DMS153 (cell line): Measurements from ENCODE around the gene DSEL.

Source experiments
- DNase-seq: peaks from one replicate; lab custom pipeline; 2025; lab: John Stamatoyannopoulos, UW

DSEL gene

DNA sequence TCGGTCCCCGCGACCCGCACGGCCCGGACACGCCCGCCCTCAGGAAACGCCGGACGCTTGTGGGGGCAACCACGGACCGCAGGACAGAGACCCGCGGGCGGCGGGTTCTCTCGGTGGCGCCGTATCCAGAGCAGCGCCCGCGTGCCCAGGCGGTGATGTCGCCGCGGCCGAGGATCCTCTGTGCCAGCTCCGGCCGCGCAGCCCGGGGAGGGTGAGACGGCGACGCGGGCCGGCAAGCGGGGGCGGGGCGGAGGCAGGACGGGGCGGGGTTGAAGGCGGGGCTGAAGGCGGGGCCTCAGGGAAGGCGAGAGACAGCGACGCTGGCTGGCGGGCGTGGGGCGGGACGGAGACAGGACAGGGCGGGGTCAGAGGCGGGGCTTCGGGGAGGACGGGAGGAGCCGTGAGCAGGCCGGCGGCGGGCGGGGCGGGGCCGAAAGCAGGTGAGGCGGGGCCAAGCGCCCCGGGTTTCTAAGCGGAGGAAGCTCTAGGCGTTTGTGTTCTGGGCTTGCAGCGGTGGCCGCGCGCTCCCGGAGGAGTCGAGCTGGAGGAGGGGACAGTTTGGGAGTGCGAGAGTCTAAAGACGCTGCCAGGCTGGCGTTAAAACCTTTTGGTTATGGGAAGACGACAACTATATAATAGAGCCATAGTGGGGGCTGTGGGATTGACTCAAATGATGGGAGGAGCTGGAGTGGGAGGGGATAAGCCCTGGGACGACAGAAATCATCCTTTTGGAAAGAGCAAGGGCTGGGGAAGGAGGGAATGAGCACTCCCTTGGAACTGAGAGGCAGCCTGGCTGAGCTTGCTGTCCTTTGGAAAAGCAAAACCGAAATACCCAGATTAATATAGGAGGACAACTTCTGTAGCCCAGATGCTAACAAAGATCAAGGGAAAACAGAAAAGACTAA, at the start of gene DSEL:
Gene DSEL, minus strand, starts transcription at position 182 of the 905 bp plus-strand sequence. CDS start 2,112 bp downstream, outside the sequence.
- peak; percentile 59 for DNase-seq

GRCh38 chr18:67553437-67553836, 36.9 kb upstream of the DSEL start:
- no peak for DNase-seq

- DNase-seq, result no peak
Observed at GRCh38 chr18:67550872-67551520, 34.5 kb upstream of the DSEL start.

DNA sequence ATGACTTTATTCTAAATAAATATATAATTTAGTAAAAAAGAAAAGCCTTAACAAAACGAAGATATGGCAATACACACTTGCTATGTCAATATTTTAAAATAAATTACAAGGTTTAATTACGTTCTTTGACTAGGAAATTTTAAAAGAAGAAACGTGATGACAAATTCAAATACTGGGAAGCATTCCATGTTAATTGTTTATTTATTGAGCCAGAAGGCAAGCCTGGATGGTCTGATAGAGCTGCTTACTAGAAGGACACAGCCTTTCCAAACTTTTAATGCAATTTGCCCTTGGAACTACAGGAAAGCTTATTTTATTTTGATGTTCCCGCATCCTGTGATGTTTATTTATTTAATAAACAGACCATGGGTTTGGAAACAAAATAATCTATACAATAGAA, 33.4 kb upstream of the DSEL start:
- DNase-seq, result no peak

DNA sequence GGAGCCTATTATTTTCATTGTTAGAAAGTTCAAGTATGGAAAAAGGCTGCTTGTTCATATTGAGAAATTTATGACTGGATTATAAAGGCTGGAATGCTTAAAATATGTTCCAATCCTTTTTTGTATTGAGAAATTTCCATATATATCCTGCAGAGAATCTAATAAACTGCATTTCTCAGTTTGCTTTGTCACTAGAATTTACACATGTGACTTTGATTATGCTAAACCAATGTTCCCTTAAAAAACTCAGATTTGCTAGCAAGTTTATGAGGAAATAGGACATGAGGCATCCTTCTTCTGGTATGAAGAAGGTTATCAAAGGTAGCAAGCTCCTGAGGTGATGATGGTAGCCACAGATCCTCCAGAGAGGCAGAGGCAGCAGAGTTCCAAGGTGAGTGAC, 29.2 kb upstream of the DSEL start:
- no peak for DNase-seq

DNA sequence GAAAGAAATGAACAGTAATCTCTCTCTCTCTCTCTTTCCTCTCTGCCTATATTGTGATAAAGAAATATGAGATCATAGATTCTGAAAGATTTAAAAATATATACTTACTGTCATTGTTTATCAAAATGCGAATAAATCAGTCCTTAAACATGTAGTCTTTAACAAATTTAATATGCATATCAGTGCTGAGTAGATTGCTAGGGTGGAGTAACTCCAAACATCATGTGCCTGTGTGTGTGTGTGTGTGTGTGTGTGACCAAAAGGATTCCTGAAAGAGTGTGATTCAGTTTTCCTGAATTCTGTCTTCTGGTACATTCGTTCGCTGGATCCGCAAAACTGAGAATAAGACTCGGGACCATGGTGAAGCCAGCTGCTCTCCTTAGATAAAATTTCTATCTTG, 24.0 kb upstream of the DSEL start:
- no peak for DNase-seq

- no peak for DNase-seq
Observed at GRCh38 chr18:67531929-67532328, 15.4 kb upstream of the DSEL start.

DNA sequence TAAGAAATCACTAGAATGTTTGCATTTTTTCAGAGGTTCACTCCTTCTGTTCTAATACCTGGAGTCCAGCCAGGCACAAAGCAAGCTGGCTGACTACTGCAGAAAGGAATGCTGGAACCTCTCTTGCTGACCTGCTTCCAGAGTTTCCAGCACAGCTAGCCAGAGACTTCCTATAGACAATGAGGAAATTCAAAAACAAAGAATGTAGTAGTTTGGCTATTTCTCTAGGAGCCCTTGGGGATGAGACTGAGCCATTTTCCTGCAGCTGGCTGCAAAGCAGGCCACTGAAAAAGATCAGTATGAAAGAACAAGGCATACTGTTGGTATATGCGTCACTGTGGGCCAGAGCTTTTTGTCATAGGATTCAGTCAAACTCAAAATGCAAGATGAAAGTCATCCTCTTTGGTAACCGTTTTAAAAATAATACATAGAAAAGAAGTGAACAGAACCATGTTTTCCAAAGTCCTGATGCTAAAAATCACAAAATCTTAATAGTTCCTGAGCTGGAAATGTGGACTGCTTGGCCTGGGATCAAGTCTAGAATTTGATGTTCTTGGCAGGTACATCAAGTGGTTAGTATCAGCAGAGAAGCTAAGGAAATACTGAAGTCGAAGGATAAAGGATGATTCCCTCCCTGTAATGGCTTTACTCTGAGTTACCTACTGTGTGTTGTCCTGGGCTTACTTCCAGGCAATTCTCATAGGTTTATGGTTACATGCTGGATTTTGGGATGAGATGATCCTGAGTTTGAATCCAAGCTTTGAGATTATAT, 9.0 kb upstream of the DSEL start:
- DNase-seq, result no peak

- no peak for DNase-seq
Observed at GRCh38 chr18:67520351-67520921, 3.9 kb upstream of the DSEL start.

- DNase-seq, result no peak
Observed at GRCh38 chr18:67519592-67519991, 3.1 kb upstream of the DSEL start.

- no peak for DNase-seq
Observed at GRCh38 chr18:67518566-67518965, 2.0 kb upstream of the DSEL start.

- DNase-seq, result no peak
Observed at GRCh38 chr18:67517444-67517765, 885 bp upstream of the DSEL start.

DNA sequence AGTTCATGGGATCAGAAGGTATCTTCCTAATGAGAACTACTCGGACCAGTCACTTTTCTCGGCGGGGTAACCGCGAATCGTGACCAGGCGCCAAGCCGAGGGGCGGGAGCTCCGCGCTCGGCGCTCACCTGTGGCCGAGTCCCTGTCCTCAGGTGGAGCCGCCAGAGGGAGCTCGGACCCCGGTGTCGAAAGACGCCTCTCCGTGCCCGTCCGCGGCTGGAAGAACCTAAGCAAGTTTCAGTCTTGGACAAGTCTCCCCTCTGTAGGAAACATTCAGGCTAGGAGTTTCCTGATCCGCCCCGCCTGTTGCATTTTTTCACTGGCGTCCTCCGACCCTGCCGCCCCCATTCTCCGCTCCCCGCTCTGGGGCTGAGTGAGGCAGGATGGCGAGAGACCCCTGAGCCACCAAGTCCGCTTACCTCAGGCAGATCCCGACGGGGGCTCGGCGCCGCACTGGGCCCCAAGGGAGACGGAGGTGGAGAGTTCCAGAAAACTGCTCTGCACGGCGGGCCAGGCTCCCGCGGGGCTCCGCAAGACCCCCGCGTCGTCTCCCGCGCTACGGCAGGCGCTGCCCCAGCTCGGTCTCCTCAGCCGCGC, 480 bp downstream of the DSEL start:
- peak; percentile 53 for DNase-seq

- DNase-seq, result no peak
Observed at GRCh38 chr18:67514901-67515540, 1.5 kb downstream of the DSEL start.

GRCh38 chr18:67514465-67514864, 2.1 kb downstream of the DSEL start:
- DNase-seq, result no peak

DNA sequence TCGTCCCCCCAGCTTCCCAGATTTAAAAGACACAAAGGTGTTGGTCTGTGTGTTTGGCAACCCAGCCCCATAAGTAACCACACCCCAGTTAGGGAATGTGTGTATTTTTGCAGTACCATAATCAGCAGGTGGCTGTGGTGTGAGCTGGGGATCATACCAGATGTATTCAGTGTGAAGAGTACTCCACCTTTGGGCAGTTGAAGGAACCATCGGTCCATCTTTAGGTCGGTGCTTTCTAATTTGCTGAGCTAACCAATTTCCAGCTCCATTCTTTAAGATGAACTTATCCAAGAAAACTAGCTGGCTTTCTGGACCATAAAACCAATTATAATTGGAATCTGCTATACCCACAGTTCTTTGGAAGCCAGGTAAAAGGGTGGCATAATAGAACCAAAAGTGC, 3.2 kb downstream of the DSEL start:
- DNase-seq, result no peak

GRCh38 chr18:67511840-67512239, 4.7 kb downstream of the DSEL start:
- no peak for DNase-seq

GRCh38 chr18:67510831-67511230, 5.7 kb downstream of the DSEL start:
- DNase-seq, result no peak

- DNase-seq, result no peak
Observed at GRCh38 chr18:67509741-67510391, 6.7 kb downstream of the DSEL start.

DNA sequence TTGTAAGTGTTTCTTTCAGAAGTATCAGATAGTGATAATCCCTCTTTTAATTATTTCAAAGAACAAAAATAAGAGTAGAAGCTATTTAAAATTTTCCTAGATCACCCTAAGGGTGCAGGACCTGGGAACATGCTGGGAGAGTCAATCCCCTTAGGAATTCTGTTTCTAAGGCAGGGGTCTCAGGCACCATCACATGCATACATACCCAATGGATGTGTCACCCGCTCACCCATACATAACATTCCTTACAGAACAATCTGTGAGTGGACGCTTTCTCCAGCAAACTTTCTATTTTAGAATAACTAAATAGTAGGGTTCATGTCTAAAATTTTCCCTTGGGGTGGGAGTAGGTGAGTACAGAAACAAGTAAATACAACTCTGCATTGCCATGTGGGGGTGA, 8.4 kb downstream of the DSEL start:
- DNase-seq, result no peak

DNA sequence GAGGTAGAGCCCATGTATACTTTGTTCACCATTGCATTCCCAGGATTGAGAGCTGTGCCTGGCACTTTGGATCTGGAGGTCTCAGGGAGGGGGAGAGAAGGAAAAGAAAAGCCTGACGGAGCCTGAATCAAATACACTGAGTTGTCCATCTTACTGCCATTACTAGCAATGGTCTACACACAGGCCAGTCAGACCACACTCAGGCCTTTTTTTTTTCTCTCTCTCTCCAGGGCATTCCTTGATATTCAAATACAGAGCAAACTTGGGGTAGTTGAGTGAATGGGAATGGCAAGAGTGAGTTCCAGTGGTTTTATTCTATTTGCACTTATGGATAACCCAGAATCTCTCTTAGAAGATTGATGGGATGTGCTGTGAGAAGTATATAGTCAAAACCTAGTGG, 11.8 kb downstream of the DSEL start:
- DNase-seq, result no peak
